ENCODE results near the gene PARD3B.

DNA sequence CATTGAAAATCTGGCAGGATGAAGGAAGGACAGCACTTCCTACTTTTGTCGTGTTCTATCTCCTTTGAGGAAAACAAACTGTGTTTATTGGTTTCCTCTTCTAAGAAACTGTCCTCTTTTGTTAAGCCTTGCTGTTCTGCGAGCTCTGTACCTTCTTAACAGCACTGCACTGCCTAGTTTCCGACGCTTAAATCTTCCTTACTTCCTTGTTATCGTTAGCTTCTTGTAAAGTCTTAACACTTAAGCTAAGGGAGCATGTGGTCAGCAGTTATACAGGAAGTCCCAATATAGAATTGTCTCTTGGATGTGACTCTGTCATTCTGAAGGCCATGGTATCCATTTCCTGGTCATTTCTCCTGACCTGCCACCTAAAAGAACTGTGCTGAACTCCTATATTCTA, 584.3 kb downstream of the PARD3B start:
- TF ChIP-seq, protein P1, sequence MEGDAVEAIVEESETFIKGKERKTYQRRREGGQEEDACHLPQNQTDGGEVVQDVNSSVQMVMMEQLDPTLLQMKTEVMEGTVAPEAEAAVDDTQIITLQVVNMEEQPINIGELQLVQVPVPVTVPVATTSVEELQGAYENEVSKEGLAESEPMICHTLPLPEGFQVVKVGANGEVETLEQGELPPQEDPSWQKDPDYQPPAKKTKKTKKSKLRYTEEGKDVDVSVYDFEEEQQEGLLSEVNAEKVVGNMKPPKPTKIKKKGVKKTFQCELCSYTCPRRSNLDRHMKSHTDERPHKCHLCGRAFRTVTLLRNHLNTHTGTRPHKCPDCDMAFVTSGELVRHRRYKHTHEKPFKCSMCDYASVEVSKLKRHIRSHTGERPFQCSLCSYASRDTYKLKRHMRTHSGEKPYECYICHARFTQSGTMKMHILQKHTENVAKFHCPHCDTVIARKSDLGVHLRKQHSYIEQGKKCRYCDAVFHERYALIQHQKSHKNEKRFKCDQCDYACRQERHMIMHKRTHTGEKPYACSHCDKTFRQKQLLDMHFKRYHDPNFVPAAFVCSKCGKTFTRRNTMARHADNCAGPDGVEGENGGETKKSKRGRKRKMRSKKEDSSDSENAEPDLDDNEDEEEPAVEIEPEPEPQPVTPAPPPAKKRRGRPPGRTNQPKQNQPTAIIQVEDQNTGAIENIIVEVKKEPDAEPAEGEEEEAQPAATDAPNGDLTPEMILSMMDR (conservative IDR thresholded peaks at IDR 0.05; ENCODE audit: low read depth, low read length): no peak
- no peak for TF ChIP-seq EZH2 (IDR thresholded peaks at IDR 0.05; ENCODE audit: borderline replicate concordance, low read depth, low read length, poor library complexity, severe bottlenecking)

Measured in A673 (cell line).